H1 (cell line): ENCODE results near the gene MTCH1. TPM values are rescaled to one million over a fixed set of nuclear protein-coding genes. Genes with fewer than 3 reads are reported as not detected.

ENCODE experiments used
- CTCF ChIA-PET: fragments of 300-600 bp; sonication (Branson Sonifier 250); formaldehyde crosslinking; loops from one replicate; lab custom pipeline; 2021; ENCODE audit not compliant: partially characterized antibody; lab: Charles Lee
- POLR2A ChIA-PET: fragments of 300-600 bp; sonication (Branson Sonifier 250); formaldehyde crosslinking; loops from one replicate; lab custom pipeline; 2021; ENCODE audit warnings: inconsistent platforms; ENCODE audit not compliant: partially characterized antibody; lab: Charles Lee
- DNase-seq, 2 experiments: peaks; one replicate each; pipeline versions ENCODE4 v3.0.0 to v3.0.0-alpha.2; 2010 to 2022; ENCODE audit warnings: low spot score in 2 of 2, low read depth in 1 of 2, mixed read lengths in 1 of 2
- FAIRE-seq: peaks from 2 replicates; lab custom pipeline; 2011; peaks lifted over from hg19 to GRCh38; lab: Jason Lieb, UNC
- H2AFZ ChIP-seq: 2 replicates; pipeline ENCODE4 v1.8.1; 2012; ENCODE audit warnings: low read length, inconsistent platforms
- H2AK5ac ChIP-seq: 2 replicates; pipeline ENCODE4 v1.6.1; 2013; ENCODE audit warnings: low read depth, low read length
- H2BK120ac ChIP-seq: replicated peaks from 2 replicates; pipeline ENCODE3; 2013; ENCODE audit warnings: low read depth, low read length, inconsistent platforms
- H2BK12ac ChIP-seq: 2 replicates; pipeline ENCODE4 v1.6.1; 2013; ENCODE audit warnings: low read depth, low read length
- H2BK15ac ChIP-seq: 2 replicates; pipeline ENCODE4 v1.6.1; 2013; ENCODE audit warnings: low read length
- H2BK20ac ChIP-seq: 2 replicates; pipeline ENCODE4 v1.6.1; 2013; ENCODE audit warnings: low read length
- H2BK5ac ChIP-seq: 2 replicates; pipeline ENCODE4 v1.6.1; 2013; ENCODE audit warnings: low read depth, low read length
- H3K14ac ChIP-seq: 2 replicates; pipeline ENCODE4 v1.6.1; 2013; ENCODE audit warnings: inconsistent platforms; ENCODE audit not compliant: insufficient read length
- H3K18ac ChIP-seq: 2 replicates; pipeline ENCODE4 v1.6.1; 2013; ENCODE audit warnings: low read length; ENCODE audit errors: extremely low read depth
- H3K23ac ChIP-seq: 2 replicates; pipeline ENCODE4 v1.6.1; 2013; ENCODE audit warnings: inconsistent platforms; ENCODE audit not compliant: insufficient read length
- H3K23me2 ChIP-seq: 2 replicates; pipeline ENCODE4 v1.6.1; 2013; ENCODE audit warnings: low read depth, low read length
- H3K27ac ChIP-seq: 2 replicates; pipeline ENCODE4 v1.6.1; 2011; ENCODE audit warnings: low read depth, low read length, inconsistent platforms
- H3K27me3 ChIP-seq, 4 experiments: replicated peaks in 1 of 4; 1 replicate in 1 of 4; 2 replicates in 3 of 4; pipeline versions ENCODE4 v1.6.1 to v1.8.1; 2011 to 2013; ENCODE audit warnings: low read length in 3 of 4, mild to moderate bottlenecking in 3 of 4, inconsistent platforms in 2 of 4, mixed read lengths in 2 of 4, moderate library complexity in 1 of 4; ENCODE audit not compliant: control insufficient read depth in 3 of 4, insufficient read depth in 3 of 4; ENCODE audit errors: extremely low read depth in 1 of 4
- H3K36me3 ChIP-seq, 4 experiments: 2 replicates each; pipeline versions ENCODE4 v1.6.1 to v1.8.1; 2011 to 2013; ENCODE audit warnings: mild to moderate bottlenecking in 4 of 4, low read length in 3 of 4, moderate library complexity in 2 of 4, control low read depth in 1 of 4, inconsistent platforms in 1 of 4; ENCODE audit not compliant: insufficient read depth in 4 of 4, control insufficient read depth in 2 of 4
- H3K4ac ChIP-seq: replicated peaks from 2 replicates; pipeline ENCODE3; 2013; ENCODE audit warnings: low read length, low read depth, mixed read lengths, inconsistent platforms; ENCODE audit not compliant: insufficient read length
- H3K4me1 ChIP-seq, 4 experiments: replicated peaks in 1 of 4; 1 replicate in 1 of 4; 2 replicates in 3 of 4; pipeline versions ENCODE4 v1.6.1 to v1.8.1; 2011 to 2013; ENCODE audit warnings: low read length in 3 of 4, inconsistent platforms in 2 of 4, mixed read lengths in 1 of 4; ENCODE audit not compliant: insufficient read depth in 4 of 4, control insufficient read depth in 3 of 4
- H3K4me2 ChIP-seq, 2 experiments: 2 replicates each; pipeline versions ENCODE4 v1.6.1 to v1.8.1; 2011 to 2013; ENCODE audit warnings: low read depth in 2 of 2, low read length in 2 of 2, control low read depth in 1 of 2, inconsistent platforms in 1 of 2, mild to moderate bottlenecking in 1 of 2; ENCODE audit not compliant: insufficient read depth in 1 of 2
- H3K4me3 ChIP-seq, 4 experiments: fragments of 200-600, 300-600 bp in 1 of 4; sonication (generic), shearing (Covaris generic), sonication (Bioruptor Twin) in 1 of 4; 2 replicates each; pipeline versions ENCODE4 v1.5.1 to v1.8.1; 2011 to 2016; ENCODE audit warnings: low read length in 4 of 4, low read depth in 3 of 4, control low read depth in 2 of 4, inconsistent platforms in 2 of 4, mild to moderate bottlenecking in 2 of 4, mixed read lengths in 1 of 4, moderate library complexity in 1 of 4; ENCODE audit not compliant: insufficient read depth in 2 of 4; ENCODE audit errors: extremely low read depth in 1 of 4
- H3K56ac ChIP-seq: replicated peaks from 2 replicates; pipeline ENCODE3; 2013; ENCODE audit warnings: low read depth, mild to moderate bottlenecking, mixed read lengths, low read length, inconsistent platforms; ENCODE audit not compliant: insufficient read length
- H3K79me1 ChIP-seq: 2 replicates; pipeline ENCODE4 v1.6.1; 2013; ENCODE audit warnings: low read depth, low read length, control low read depth
- H3K79me2 ChIP-seq, 2 experiments: 2 replicates each; pipeline versions ENCODE4 v1.6.1 to v1.8.1; 2012 to 2013; ENCODE audit warnings: low read length in 2 of 2, mild to moderate bottlenecking in 2 of 2, inconsistent platforms in 1 of 2; ENCODE audit not compliant: insufficient read depth in 2 of 2, control insufficient read depth in 1 of 2
- H3K9ac ChIP-seq, 4 experiments: replicated peaks in 1 of 4; 1 replicate in 1 of 4; 2 replicates in 3 of 4; pipeline versions ENCODE4 v1.6.1 to v1.8.1; 2011 to 2013; ENCODE audit warnings: low read depth in 3 of 4, low read length in 3 of 4, control low read depth in 2 of 4, mild to moderate bottlenecking in 2 of 4, moderate library complexity in 2 of 4, inconsistent platforms in 1 of 4; ENCODE audit errors: extremely low read depth in 1 of 4
- H3K9me3 ChIP-seq, 2 experiments: 2 replicates each; pipeline versions ENCODE4 v1.6.1 to v1.8.1; 2012 to 2013; ENCODE audit warnings: mild to moderate bottlenecking in 2 of 2, moderate library complexity in 2 of 2, control low read depth in 1 of 2, inconsistent platforms in 1 of 2, low read depth in 1 of 2, low read length in 1 of 2, mixed read lengths in 1 of 2; ENCODE audit not compliant: insufficient read depth in 2 of 2
- H4K20me1 ChIP-seq, 2 experiments: replicated peaks in 1 of 2; 2 replicates each; pipeline versions ENCODE3 to v1.8.1; 2011 to 2013; ENCODE audit warnings: inconsistent platforms in 2 of 2, low read length in 2 of 2, mild to moderate bottlenecking in 1 of 2; ENCODE audit not compliant: insufficient read depth in 2 of 2, control insufficient read depth in 1 of 2
- H4K5ac ChIP-seq: 2 replicates; pipeline ENCODE4 v1.6.1; 2013; ENCODE audit warnings: low read length, low read depth, mixed read lengths, inconsistent platforms; ENCODE audit not compliant: insufficient read length
- H4K8ac ChIP-seq: 2 replicates; pipeline ENCODE4 v1.8.0; 2013; ENCODE audit warnings: mild to moderate bottlenecking, moderate library complexity, low read length, inconsistent platforms; ENCODE audit not compliant: insufficient read depth; ENCODE audit errors: extremely low read depth
- H4K91ac ChIP-seq: replicated peaks from 2 replicates; pipeline ENCODE3; 2013; ENCODE audit warnings: low read length, mixed read lengths, inconsistent platforms; ENCODE audit not compliant: insufficient read length
- POU5F1 ChIP-seq: IDR thresholded peaks from 2 replicates; pipeline ENCODE4 v1.6.1; 2011; ENCODE audit warnings: low read depth, mild to moderate bottlenecking, low read length, moderate library complexity
- RAD21 ChIP-seq, 2 experiments: IDR thresholded peaks in 1 of 2; conservative IDR thresholded peaks in 1 of 2; 2 replicates each; pipeline ENCODE4 v1.6.1; 2011; ENCODE audit warnings: low read depth in 2 of 2, low read length in 2 of 2, improper control_type of control experiment in 1 of 2, inconsistent platforms in 1 of 2, mild to moderate bottlenecking in 1 of 2, moderate library complexity in 1 of 2
- TEAD4 ChIP-seq: IDR thresholded peaks from 2 replicates; pipeline ENCODE4 v1.6.1; 2012; ENCODE audit warnings: low read depth, low read length, inconsistent platforms, mixed read lengths
- WGBS, 2 experiments: shearing (Covaris generic) in 1 of 2; methylation state at CpG; one replicate each; pipeline versions ENCODE4 v1.1.6 to v1.1.7; 2013 to 2015; ENCODE audit warnings: low lambda C conversion rate in 2 of 2, mixed read lengths in 2 of 2, inconsistent platforms in 1 of 2, low coverage in 1 of 2, missing lambda C conversion rate in 1 of 2; ENCODE audit not compliant: insufficient replicate concordance in 2 of 2, insufficient coverage in 1 of 2, insufficient read length in 1 of 2; ENCODE audit errors: extremely low coverage in 1 of 2, missing lambda C conversion rate in 1 of 2; 5-methylcytosine and 5-hydroxymethylcytosine counted together
- polyA plus RNA-seq, 7 experiments: library from polyadenylated mRNA; depleted of rRNA in 3 of 7; stranded (reverse) in 5 of 7; unstranded in 2 of 7; fragments of >200 nt in 5 of 7; fragments of 200-250 nt in 2 of 7; gene quantifications; 1 replicate in 5 of 7; 2 replicates in 1 of 7; 4 replicates in 1 of 7; pipeline versions ENCODE4 v1.2.1 to v1.2.3, GENCODE V29; 2011 to 2013; ENCODE audit warnings: missing spikeins in 2 of 7, mixed read lengths in 2 of 7
- total RNA-seq: library from RNA; stranded (reverse); fragmentation: NEBNext Ultra II Directional; extraction: Animal tissue kit (Norgen Biotek cat#: 25700); gene quantifications from 2 replicates; pipeline ENCODE4 v1.2.1, GENCODE V29; 2021
- TF ChIP-seq, protein P1 (sequence below): IDR thresholded peaks from 2 replicates; pipeline ENCODE4 v1.6.1; 2011; ENCODE audit warnings: low read length, improper control_type of control experiment

MTCH1 gene
- total and polyA plus RNA-seq, 2 of the 8 experiments (the other 6 are each of a cell fraction or from before 2014, with no cell fraction given): 169 to 214 TPM

DNA sequence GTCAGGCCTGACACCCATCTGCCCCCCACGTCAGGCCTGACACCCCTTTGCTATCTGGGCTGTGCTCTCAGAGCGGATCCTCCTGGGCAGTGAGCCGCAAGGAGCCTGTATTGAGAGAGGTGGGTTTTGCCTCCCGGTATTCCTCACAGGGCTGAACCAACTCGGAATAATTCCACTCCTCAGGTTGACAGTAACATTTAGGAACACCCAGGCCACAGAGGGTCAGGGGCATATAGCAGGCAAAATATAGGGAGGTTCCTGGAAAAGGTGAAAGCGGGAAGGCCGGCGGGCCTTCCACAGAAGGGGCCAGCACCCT is 12.7 kb upstream of the MTCH1 start:
- Histone ChIP-seq H4K91ac (no peak overlapping the region), H3K4me2 (no peak overlapping the region), H4K8ac (no peak overlapping the region), H3K9me3 (no peaks in the 10 kb centered on the region), H2BK15ac (no peak overlapping the region), H3K56ac (no peak overlapping the region), H3K27ac (no peak overlapping the region), H3K4ac (no peak overlapping the region), H3K36me3 (no peaks in the 10 kb centered on the region), H2BK12ac (peak overlapping the region; percentile 39; the same call in 1 of the 2 replicates), H4K5ac (no peak overlapping the region), H3K23me2 (no peaks in the 10 kb centered on the region), H3K9ac (no peak overlapping the region), H3K18ac (no peak overlapping the region), H2BK5ac (no peak overlapping the region), H3K4me3 (no peak overlapping the region), H3K4me1 (peaks cover 0 to 4% (median 2%) of the 10 kb centered on the region in 4 experiments; a peak in 4 of 7 replicates), H3K79me1 (no peaks in the 10 kb centered on the region), H2AFZ (no peak overlapping the region), H3K79me2 (no peaks in the 10 kb centered on the region), H4K20me1 (no peaks in the 10 kb centered on the region), H2BK20ac (no peak overlapping the region), H3K27me3 (no peaks in the 10 kb centered on the region), H2BK120ac (no peak overlapping the region), H3K14ac (no peak overlapping the region), H2AK5ac (0 out of 2 replicates have a peak overlapping the region, but pooled peaks have one; percentile 24), H3K23ac (no peak overlapping the region)
- FAIRE-seq (no peak), DNase-seq (no peak)
- TF ChIP-seq, protein P1, sequence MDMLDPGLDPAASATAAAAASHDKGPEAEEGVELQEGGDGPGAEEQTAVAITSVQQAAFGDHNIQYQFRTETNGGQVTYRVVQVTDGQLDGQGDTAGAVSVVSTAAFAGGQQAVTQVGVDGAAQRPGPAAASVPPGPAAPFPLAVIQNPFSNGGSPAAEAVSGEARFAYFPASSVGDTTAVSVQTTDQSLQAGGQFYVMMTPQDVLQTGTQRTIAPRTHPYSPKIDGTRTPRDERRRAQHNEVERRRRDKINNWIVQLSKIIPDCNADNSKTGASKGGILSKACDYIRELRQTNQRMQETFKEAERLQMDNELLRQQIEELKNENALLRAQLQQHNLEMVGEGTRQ: no peak
- TF ChIP-seq POU5F1: no peak
- TF ChIP-seq RAD21 (IDR thresholded peaks at IDR 0.05 in 1 of 2, conservative IDR thresholded peaks at IDR 0.05 in 1 of 2; ENCODE audit: low read depth in 2 of 2, low read length in 2 of 2): no peak
- no peak for TF ChIP-seq TEAD4
- WGBS, 2 experiments: 77% methylated on average over 8 of the region's 8 CpGs; no CpG with 5 or more reads in 1 of the 2 experiments
- ChIA-PET CTCF (interaction anchor here (1.8 to 2.2 kb wide), 2 partner anchors 17 to 19 kb away, joined by 6 to 12 read pairs; no protein-coding TSS in a partner anchor), POLR2A (interaction anchor here (1.7 kb wide), 1 partner anchor 13 kb away, joined by 4 read pairs; no protein-coding TSS in a partner anchor)
